Neural cell (in vitro differentiated cells): Measurements from ENCODE around the gene ABCA2.

Experiments
- EP300 ChIP-seq: fragments of 450-650 bp; conservative IDR thresholded peaks from 2 replicates; pipeline ENCODE4 v1.6.1; 2014; ENCODE audit warnings: antibody characterized with exemption, mild to moderate bottlenecking, moderate library complexity; ENCODE audit not compliant: poor library complexity, severe bottlenecking
- EZH2 ChIP-seq: fragments of 200-600, 300-800 bp; shearing (Covaris generic), sonication (generic); IDR thresholded peaks from 2 replicates; pipeline ENCODE4 v1.6.1; 2014; ENCODE audit warnings: antibody characterized with exemption, low read length, borderline replicate concordance, mild to moderate bottlenecking; ENCODE audit not compliant: insufficient read depth, poor library complexity, severe bottlenecking
- POLR2AphosphoS5 ChIP-seq: IDR thresholded peaks from 2 replicates; pipeline ENCODE4 v1.6.1; 2012
- TAF1 ChIP-seq: IDR thresholded peaks from 2 replicates; pipeline ENCODE4 v1.6.1; 2012; ENCODE audit warnings: low read depth
- TF ChIP-seq, protein P1 (sequence below): fragments of 450-650 bp; IDR thresholded peaks from 2 replicates; pipeline ENCODE4 v1.5.1; 2014; ENCODE audit warnings: antibody characterized with exemption, mild to moderate bottlenecking, moderate library complexity; ENCODE audit not compliant: poor library complexity, severe bottlenecking
- TF ChIP-seq, protein P2 (sequence below): IDR thresholded peaks from 2 replicates; pipeline ENCODE4 v1.6.1; 2012; ENCODE audit warnings: borderline replicate concordance

DNA sequence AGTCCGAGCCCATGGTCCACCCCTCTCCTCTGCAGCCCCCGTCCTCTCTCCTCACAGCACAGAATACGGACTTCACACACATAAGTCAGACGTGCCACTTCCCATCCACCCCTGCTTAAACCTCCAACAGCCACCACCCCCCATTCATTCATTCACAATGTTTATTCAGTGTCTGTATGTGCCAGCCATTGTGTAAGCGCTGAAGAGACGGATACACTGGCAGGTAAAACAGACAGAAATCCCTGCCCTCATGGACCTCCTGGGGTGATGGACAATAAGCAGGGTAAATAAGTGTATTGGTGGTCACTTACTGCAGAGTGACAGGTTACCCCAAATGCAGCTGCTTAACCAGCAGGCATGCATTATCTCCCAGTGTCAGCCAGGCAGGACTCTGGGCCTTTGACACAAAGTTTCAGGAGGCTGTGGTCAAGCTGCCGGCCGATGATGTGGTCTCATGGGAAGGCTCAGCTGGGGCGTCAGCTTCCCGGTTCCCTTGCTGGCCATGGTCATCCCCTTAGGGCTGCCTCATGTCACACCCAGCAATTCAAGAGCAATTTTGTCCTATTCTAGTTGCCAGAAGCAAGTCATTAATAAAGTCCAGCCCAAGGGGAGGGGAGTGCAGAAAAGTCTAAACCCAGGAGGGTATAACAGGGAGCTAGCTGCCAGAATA is 37.7 kb downstream of the ABCA2 start:
- TF ChIP-seq, protein P1, sequence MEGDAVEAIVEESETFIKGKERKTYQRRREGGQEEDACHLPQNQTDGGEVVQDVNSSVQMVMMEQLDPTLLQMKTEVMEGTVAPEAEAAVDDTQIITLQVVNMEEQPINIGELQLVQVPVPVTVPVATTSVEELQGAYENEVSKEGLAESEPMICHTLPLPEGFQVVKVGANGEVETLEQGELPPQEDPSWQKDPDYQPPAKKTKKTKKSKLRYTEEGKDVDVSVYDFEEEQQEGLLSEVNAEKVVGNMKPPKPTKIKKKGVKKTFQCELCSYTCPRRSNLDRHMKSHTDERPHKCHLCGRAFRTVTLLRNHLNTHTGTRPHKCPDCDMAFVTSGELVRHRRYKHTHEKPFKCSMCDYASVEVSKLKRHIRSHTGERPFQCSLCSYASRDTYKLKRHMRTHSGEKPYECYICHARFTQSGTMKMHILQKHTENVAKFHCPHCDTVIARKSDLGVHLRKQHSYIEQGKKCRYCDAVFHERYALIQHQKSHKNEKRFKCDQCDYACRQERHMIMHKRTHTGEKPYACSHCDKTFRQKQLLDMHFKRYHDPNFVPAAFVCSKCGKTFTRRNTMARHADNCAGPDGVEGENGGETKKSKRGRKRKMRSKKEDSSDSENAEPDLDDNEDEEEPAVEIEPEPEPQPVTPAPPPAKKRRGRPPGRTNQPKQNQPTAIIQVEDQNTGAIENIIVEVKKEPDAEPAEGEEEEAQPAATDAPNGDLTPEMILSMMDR: no peak
- TF ChIP-seq POLR2AphosphoS5 (no peak), EZH2 (no peak), TAF1 (no peak), EP300 (no peak)
- TF ChIP-seq, protein P2, sequence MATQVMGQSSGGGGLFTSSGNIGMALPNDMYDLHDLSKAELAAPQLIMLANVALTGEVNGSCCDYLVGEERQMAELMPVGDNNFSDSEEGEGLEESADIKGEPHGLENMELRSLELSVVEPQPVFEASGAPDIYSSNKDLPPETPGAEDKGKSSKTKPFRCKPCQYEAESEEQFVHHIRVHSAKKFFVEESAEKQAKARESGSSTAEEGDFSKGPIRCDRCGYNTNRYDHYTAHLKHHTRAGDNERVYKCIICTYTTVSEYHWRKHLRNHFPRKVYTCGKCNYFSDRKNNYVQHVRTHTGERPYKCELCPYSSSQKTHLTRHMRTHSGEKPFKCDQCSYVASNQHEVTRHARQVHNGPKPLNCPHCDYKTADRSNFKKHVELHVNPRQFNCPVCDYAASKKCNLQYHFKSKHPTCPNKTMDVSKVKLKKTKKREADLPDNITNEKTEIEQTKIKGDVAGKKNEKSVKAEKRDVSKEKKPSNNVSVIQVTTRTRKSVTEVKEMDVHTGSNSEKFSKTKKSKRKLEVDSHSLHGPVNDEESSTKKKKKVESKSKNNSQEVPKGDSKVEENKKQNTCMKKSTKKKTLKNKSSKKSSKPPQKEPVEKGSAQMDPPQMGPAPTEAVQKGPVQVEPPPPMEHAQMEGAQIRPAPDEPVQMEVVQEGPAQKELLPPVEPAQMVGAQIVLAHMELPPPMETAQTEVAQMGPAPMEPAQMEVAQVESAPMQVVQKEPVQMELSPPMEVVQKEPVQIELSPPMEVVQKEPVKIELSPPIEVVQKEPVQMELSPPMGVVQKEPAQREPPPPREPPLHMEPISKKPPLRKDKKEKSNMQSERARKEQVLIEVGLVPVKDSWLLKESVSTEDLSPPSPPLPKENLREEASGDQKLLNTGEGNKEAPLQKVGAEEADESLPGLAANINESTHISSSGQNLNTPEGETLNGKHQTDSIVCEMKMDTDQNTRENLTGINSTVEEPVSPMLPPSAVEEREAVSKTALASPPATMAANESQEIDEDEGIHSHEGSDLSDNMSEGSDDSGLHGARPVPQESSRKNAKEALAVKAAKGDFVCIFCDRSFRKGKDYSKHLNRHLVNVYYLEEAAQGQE: no peak
